ENCODE measurements around the gene ROR1.

ROR1 gene

GRCh38 chr1:63983391-63984256 is 209.8 kb downstream of the ROR1 start:
- DNase-seq = no peak

- DNase-seq = no peak
These were observed 210.6 kb downstream of the ROR1 start for GRCh38 chr1:63984257-63984929.

GRCh38 chr1:63984930-63985290 is 211.1 kb downstream of the ROR1 start:
- no peak for DNase-seq

- no peak for DNase-seq
These were observed 213.3 kb downstream of the ROR1 start for GRCh38 chr1:63987014-63987627.

- DNase-seq = no peak
These were observed 213.8 kb downstream of the ROR1 start for GRCh38 chr1:63987628-63988024.

GRCh38 chr1:63988941-63989340 is 215.1 kb downstream of the ROR1 start:
- DNase-seq = no peak

GRCh38 chr1:63991685-63992084 is 217.9 kb downstream of the ROR1 start:
- no peak for DNase-seq

- DNase-seq = no peak
These were observed 226.2 kb downstream of the ROR1 start for GRCh38 chr1:64000021-64000420.

- no peak for DNase-seq
These were observed 227.2 kb downstream of the ROR1 start for GRCh38 chr1:64001038-64001437.

GRCh38 chr1:64004451-64005025 is 230.7 kb downstream of the ROR1 start:
- no peak for DNase-seq

- DNase-seq = no peak
These were observed 232.0 kb downstream of the ROR1 start for GRCh38 chr1:64005801-64006200.

GRCh38 chr1:64006276-64007051 is 232.6 kb downstream of the ROR1 start:
- DNase-seq = peak in 2 of 3 donors; percentile 1 to 3

- no peak for DNase-seq
These were observed 236.5 kb downstream of the ROR1 start for GRCh38 chr1:64010316-64010715.

GRCh38 chr1:64013395-64013794 is 239.6 kb downstream of the ROR1 start:
- DNase-seq = no peak

- peak; percentile 39 to 50 (median 46) for DNase-seq
These were observed 246.0 kb downstream of the ROR1 start for GRCh38 chr1:64019818-64020217.

GRCh38 chr1:64021066-64021465 is 247.2 kb downstream of the ROR1 start:
- no peak for DNase-seq

GRCh38 chr1:64025051-64025450 is 251.2 kb downstream of the ROR1 start:
- no peak for DNase-seq

- DNase-seq = no peak
These were observed 255.2 kb downstream of the ROR1 start for GRCh38 chr1:64029037-64029436.

- DNase-seq = no peak
These were observed 256.6 kb downstream of the ROR1 start for GRCh38 chr1:64030411-64030810.

GRCh38 chr1:64031236-64031635 is 257.4 kb downstream of the ROR1 start:
- DNase-seq = no peak

- no peak for DNase-seq
These were observed 259.9 kb downstream of the ROR1 start for GRCh38 chr1:64033667-64034220.

- DNase-seq = no peak
These were observed 262.7 kb downstream of the ROR1 start for GRCh38 chr1:64036549-64036948.
